Measurements from ENCODE around the gene CCDC88A. TPM values are rescaled to one million over a fixed set of nuclear protein-coding genes. Genes with fewer than 3 reads are reported as not detected.

Gene CCDC88A
- total and polyA plus RNA-seq, 12 donors, result 18.5 to 101 (median 46.8) TPM

DNA sequence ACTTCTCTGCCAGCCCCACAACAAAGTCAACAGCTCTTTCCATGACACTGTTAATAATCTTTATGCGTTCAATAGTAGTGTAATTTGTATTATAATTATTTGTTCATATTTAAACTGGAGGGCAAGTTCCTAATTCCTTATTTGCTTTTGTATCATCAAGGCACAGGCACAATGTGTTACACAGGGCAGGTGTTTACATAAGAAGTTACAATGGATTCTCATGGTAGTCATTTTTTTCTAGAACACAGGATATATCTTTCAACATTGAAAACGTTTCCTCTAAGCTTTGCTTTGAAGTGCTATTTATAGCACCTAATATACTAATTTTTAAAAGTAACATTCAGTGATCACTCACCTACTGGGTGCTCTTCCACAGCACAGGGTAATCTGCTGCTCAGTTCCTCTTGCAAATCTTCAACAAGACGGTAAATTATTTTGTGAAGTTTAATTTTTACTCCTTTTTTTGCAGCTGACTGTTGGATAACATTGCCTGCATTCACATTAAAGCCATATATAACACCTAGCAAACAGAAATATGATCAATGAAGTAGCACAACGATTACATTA is 179.9 kb downstream of the CCDC88A start:
- no peak for DNase-seq
- Histone ChIP-seq H3K36me3 (replicated peaks in 1 of 2) (peaks cover 0 to 47% of the 10 kb centered on the region in 2 donors), H3K9me3 (replicated peaks in 1 of 3) (no peaks in the 10 kb centered on the region), H3K27ac (no peak overlapping the region), H3K4me3 (no peak overlapping the region), H3K4me1 (replicated peaks in 1 of 2) (peaks cover 0 to 3% of the 10 kb centered on the region in 2 donors), H3K27me3 (no peaks in the 10 kb centered on the region)
- TF ChIP-seq POLR2A (IDR thresholded peaks at IDR 0.05), result no peak
- TF ChIP-seq CTCF (IDR thresholded peaks at IDR 0.05), result no peak
- 73 to 80% (median 76%) methylated on average over 4 of the region's 4 CpGs for WGBS, 4 donors
- intact Hi-C loops (cut with DNase I), result no loop called here

Small RNA genes within 50 kb of the gene (small RNA-seq; reads per million reads assigned to genes)
- gene RF00019, result 0 reads per million in 2 donors
- 0 reads per million in 2 donors for gene RNU6-221P
- 0 reads per million in 2 donors for gene RNU6-775P

Other genes starting within 250 kb of the CCDC88A start
- gene CLHC1, start 187.6 kb downstream of the CCDC88A start, total RNA-seq, result 10 to 100 TPM in 4 of 9 donors, 1 to 10 TPM in 5; 4.7 to 21.3 (median 9.7) TPM
- gene CLHC1, start 187.6 kb downstream of the CCDC88A start, polyA plus RNA-seq, result 10 to 100 TPM in 2 of 3 donors, 1 to 10 TPM in 1; 9.8 to 17.8 (median 16.5) TPM
- gene RPS27A, start 187.2 kb downstream of the CCDC88A start, total RNA-seq, result 1,000 to 10,000 TPM in 2 of 9 donors, 100 to 1,000 TPM in 7; 493 to 1,820 (median 796) TPM
- gene RPS27A, start 187.2 kb downstream of the CCDC88A start, polyA plus RNA-seq, result 1,000 to 10,000 TPM in 2 of 3 donors, 100 to 1,000 TPM in 1; 835 to 1,338 (median 1,054) TPM
- gene MTIF2, start 150.6 kb downstream of the CCDC88A start, total RNA-seq, result 10 to 100 TPM; 18.2 to 47.4 (median 29.1) TPM
- gene MTIF2, start 150.6 kb downstream of the CCDC88A start, polyA plus RNA-seq, result 10 to 100 TPM; 21.0 to 46.3 (median 34.7) TPM
- 10 to 100 TPM; 16.0 to 45.2 (median 32.2) TPM for gene CFAP36, start 99.9 kb upstream of the CCDC88A start, total RNA-seq
- 10 to 100 TPM; 66.3 to 88.8 (median 83.0) TPM for gene CFAP36, start 99.9 kb upstream of the CCDC88A start, polyA plus RNA-seq
- gene PPP4R3B, start 197.8 kb upstream of the CCDC88A start, total RNA-seq, result 10 to 100 TPM; 47.3 to 89.2 (median 70.0) TPM
- gene PPP4R3B, start 197.8 kb upstream of the CCDC88A start, polyA plus RNA-seq, result 10 to 100 TPM; 22.8 to 75.8 (median 22.9) TPM

Data from adrenal gland (tissue), 12 donors.